Liver (tissue), 9 donors: ENCODE measurements around the gene APBA3. TPM values are rescaled to one million over a fixed set of nuclear protein-coding genes. Genes with fewer than 3 reads are reported as not detected.
A peak's percentile ranks its signal among the peaks of the same experiment; 100 is the strongest.

Experiments used
- DNase-seq: peaks from one replicate; pipeline ENCODE4 v3.0.0-alpha.2; 2017; ENCODE audit warnings: low spot score
- H3K27ac ChIP-seq, 2 donors: one replicate each; pipeline ENCODE4 v1.7.0; 2013; ENCODE audit warnings: inconsistent platforms in 2 of 2, low read length in 2 of 2, control low read depth in 1 of 2, low read depth in 1 of 2, mild to moderate bottlenecking in 1 of 2
- H3K27me3 ChIP-seq, 4 donors: one replicate each; pipeline versions ENCODE4 v1.6.1 to v1.7.0; 2013; ENCODE audit warnings: low read length in 3 of 4, inconsistent platforms in 1 of 4, mild to moderate bottlenecking in 1 of 4, moderate library complexity in 1 of 4; ENCODE audit not compliant: control insufficient read depth in 4 of 4, insufficient read depth in 4 of 4
- H3K36me3 ChIP-seq, 4 donors: one replicate each; pipeline versions ENCODE4 v1.6.1 to v1.7.0; 2013; ENCODE audit warnings: low read length in 3 of 4, mild to moderate bottlenecking in 3 of 4, low read depth in 1 of 4, moderate library complexity in 1 of 4; ENCODE audit not compliant: control insufficient read depth in 4 of 4, insufficient read depth in 3 of 4
- H3K4me1 ChIP-seq, 4 donors: one replicate each; pipeline versions ENCODE4 v1.6.1 to v1.7.0; 2013; ENCODE audit warnings: low read length in 3 of 4, mild to moderate bottlenecking in 3 of 4, moderate library complexity in 1 of 4; ENCODE audit not compliant: control insufficient read depth in 4 of 4, insufficient read depth in 4 of 4
- H3K4me3 ChIP-seq, 3 donors: one replicate each; pipeline versions ENCODE4 v1.6.1 to v1.7.0; 2013; ENCODE audit warnings: low read length in 3 of 3, control low read depth in 1 of 3, low read depth in 1 of 3, mild to moderate bottlenecking in 1 of 3
- H3K9ac ChIP-seq, 2 donors: one replicate each; pipeline ENCODE4 v1.7.0; 2013; ENCODE audit warnings: low read length in 2 of 2, mild to moderate bottlenecking in 2 of 2, moderate library complexity in 2 of 2, control low read depth in 1 of 2, low read depth in 1 of 2
- H3K9me3 ChIP-seq, 4 donors: one replicate each; pipeline versions ENCODE4 v1.6.1 to v1.7.0; 2013; ENCODE audit warnings: low read length in 3 of 4; ENCODE audit not compliant: control insufficient read depth in 4 of 4
- EGR1 ChIP-seq, 2 donors: IDR thresholded peaks; 2 replicates each; pipeline ENCODE4 v1.6.1; 2016 to 2018; ENCODE audit warnings: antibody characterized with exemption in 2 of 2, low read depth in 2 of 2
- FOXA2 ChIP-seq: IDR thresholded peaks from 2 replicates; pipeline ENCODE4 v1.6.1; 2016; ENCODE audit warnings: antibody characterized with exemption
- JUND ChIP-seq, 2 donors: IDR thresholded peaks; 2 replicates each; pipeline ENCODE4 v1.6.1; 2016; ENCODE audit warnings: antibody characterized with exemption in 2 of 2
- RAD21 ChIP-seq, 2 donors: IDR thresholded peaks; 2 replicates each; pipeline ENCODE4 v1.6.1; 2016; ENCODE audit warnings: antibody characterized with exemption in 2 of 2, mild to moderate bottlenecking in 2 of 2
- RXRA ChIP-seq, 2 donors: IDR thresholded peaks; 2 replicates each; pipeline ENCODE4 v1.6.1; 2017 to 2018; ENCODE audit warnings: antibody characterized with exemption in 2 of 2, mild to moderate bottlenecking in 1 of 2
- SP1 ChIP-seq: IDR thresholded peaks from 2 replicates; pipeline ENCODE4 v1.6.1; 2018; ENCODE audit warnings: antibody characterized with exemption, mild to moderate bottlenecking
- WGBS: extraction: QIAGEN DNeasy Blood & Tissue Kit; methylation state at CpG from one replicate; pipeline ENCODE4 v1.1.7; 2013; 5-methylcytosine and 5-hydroxymethylcytosine counted together
- polyA plus RNA-seq, 2 donors: library from polyadenylated mRNA; stranded (reverse) in 1 of 2; unstranded in 1 of 2; fragments of 200-250 nt in 1 of 2; fragments of >200 nt in 1 of 2; fragmentation: Nextera tagmentation in 1 of 2; extraction: Ambion mirVana in 1 of 2; gene quantifications; one replicate each; pipeline versions ENCODE4 v1.2.1 to v1.2.3, GENCODE V29; 2013 to 2015
- total RNA-seq, 2 donors: library from RNA; depleted of rRNA; stranded (reverse); fragments of >200 nt; gene quantifications; one replicate each; pipeline ENCODE4 v1.2.3, GENCODE V29; 2014
- TF ChIP-seq, protein P1 (sequence below): IDR thresholded peaks from 2 replicates; pipeline ENCODE4 v1.6.1; 2016; ENCODE audit warnings: antibody characterized with exemption
- TF ChIP-seq, protein P2 (sequence below): IDR thresholded peaks from 2 replicates; pipeline ENCODE4 v1.6.1; 2016; ENCODE audit warnings: antibody characterized with exemption, mild to moderate bottlenecking
- TF ChIP-seq, protein P3 (sequence below): IDR thresholded peaks from 2 replicates; pipeline ENCODE4 v1.6.1; 2016; ENCODE audit warnings: antibody characterized with exemption
- donor health status: healthy.
- donor health status: healthy.
- donor health status: healthy.
- donor health status: healthy.
- donor health status: healthy.

APBA3 gene
- total and polyA plus RNA-seq, 4 donors: 6.4 to 24.3 (median 10.7) TPM

DNA sequence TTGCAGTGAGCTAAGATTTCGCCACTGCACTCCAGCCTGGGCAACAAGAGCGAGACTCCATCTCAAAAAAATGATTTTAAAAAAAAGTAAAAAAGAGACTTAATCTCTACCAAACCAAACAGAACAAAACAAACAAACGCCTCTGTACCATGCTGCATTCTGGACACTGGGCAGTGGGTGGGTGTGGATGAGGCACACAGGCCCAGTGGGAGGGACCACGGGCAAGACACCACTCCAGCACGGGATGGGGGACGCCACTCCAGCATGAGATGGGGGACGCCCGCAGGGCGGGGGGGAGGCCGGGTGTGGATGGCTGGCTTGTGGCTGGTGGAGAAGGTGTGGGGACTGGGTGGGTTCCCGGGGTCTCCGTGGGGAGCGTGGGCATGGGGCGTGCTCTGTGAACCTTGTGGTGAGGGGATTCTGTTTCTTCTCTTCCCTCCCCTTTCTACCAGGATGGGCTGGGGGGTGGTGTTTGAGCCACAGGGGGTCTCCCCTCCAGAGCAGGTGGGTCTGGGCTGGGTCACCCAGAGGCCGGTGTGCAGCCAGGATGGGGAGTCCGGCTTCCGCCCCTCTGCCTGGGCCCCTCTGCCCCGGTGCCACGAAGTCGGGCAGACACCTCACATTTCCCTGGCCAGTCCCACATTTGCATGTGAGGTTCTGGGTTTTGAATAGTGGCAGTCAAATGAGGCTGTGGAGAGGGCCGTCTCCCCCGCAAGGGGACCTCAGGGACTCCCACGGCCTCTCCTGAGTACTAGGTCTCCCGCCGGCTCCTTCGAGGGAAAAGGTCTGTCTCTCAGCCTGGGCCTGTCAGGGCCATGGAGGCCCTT is 48.6 kb upstream of the APBA3 start:
- no peaks in the 10 kb centered on the region for H3K27me3 ChIP-seq
- H3K4me1 ChIP-seq: peaks cover 0 to 10% (median 5%) of the 10 kb centered on the region in 4 donors
- peak overlapping the region in 1 of 2 donors; percentile 20 for H3K27ac ChIP-seq
- no peak overlapping the region for H3K4me3 ChIP-seq
- no peak overlapping the region for H3K9ac ChIP-seq
- WGBS: 82% methylated on average over 26 of the region's 26 CpGs
- TF ChIP-seq RXRA (IDR thresholded peaks at IDR 0.05) (no peak), EGR1 (IDR thresholded peaks at IDR 0.05; ENCODE audit: low read depth in 2 of 2) (no peak), SP1 (no peak), JUND (IDR thresholded peaks at IDR 0.05) (no peak), FOXA2 (no peak)
- TF ChIP-seq, protein P1, sequence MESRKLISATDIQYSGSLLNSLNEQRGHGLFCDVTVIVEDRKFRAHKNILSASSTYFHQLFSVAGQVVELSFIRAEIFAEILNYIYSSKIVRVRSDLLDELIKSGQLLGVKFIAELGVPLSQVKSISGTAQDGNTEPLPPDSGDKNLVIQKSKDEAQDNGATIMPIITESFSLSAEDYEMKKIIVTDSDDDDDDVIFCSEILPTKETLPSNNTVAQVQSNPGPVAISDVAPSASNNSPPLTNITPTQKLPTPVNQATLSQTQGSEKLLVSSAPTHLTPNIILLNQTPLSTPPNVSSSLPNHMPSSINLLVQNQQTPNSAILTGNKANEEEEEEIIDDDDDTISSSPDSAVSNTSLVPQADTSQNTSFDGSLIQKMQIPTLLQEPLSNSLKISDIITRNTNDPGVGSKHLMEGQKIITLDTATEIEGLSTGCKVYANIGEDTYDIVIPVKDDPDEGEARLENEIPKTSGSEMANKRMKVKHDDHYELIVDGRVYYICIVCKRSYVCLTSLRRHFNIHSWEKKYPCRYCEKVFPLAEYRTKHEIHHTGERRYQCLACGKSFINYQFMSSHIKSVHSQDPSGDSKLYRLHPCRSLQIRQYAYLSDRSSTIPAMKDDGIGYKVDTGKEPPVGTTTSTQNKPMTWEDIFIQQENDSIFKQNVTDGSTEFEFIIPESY: no peak
- TF ChIP-seq, protein P2, sequence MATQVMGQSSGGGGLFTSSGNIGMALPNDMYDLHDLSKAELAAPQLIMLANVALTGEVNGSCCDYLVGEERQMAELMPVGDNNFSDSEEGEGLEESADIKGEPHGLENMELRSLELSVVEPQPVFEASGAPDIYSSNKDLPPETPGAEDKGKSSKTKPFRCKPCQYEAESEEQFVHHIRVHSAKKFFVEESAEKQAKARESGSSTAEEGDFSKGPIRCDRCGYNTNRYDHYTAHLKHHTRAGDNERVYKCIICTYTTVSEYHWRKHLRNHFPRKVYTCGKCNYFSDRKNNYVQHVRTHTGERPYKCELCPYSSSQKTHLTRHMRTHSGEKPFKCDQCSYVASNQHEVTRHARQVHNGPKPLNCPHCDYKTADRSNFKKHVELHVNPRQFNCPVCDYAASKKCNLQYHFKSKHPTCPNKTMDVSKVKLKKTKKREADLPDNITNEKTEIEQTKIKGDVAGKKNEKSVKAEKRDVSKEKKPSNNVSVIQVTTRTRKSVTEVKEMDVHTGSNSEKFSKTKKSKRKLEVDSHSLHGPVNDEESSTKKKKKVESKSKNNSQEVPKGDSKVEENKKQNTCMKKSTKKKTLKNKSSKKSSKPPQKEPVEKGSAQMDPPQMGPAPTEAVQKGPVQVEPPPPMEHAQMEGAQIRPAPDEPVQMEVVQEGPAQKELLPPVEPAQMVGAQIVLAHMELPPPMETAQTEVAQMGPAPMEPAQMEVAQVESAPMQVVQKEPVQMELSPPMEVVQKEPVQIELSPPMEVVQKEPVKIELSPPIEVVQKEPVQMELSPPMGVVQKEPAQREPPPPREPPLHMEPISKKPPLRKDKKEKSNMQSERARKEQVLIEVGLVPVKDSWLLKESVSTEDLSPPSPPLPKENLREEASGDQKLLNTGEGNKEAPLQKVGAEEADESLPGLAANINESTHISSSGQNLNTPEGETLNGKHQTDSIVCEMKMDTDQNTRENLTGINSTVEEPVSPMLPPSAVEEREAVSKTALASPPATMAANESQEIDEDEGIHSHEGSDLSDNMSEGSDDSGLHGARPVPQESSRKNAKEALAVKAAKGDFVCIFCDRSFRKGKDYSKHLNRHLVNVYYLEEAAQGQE: no peak
- TF ChIP-seq, protein P3, sequence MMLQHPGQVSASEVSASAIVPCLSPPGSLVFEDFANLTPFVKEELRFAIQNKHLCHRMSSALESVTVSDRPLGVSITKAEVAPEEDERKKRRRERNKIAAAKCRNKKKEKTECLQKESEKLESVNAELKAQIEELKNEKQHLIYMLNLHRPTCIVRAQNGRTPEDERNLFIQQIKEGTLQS: no peak
- H3K9me3 ChIP-seq: no peaks in the 10 kb centered on the region
- H3K36me3 ChIP-seq: no peaks in the 10 kb centered on the region
- no peak for DNase-seq

DNA sequence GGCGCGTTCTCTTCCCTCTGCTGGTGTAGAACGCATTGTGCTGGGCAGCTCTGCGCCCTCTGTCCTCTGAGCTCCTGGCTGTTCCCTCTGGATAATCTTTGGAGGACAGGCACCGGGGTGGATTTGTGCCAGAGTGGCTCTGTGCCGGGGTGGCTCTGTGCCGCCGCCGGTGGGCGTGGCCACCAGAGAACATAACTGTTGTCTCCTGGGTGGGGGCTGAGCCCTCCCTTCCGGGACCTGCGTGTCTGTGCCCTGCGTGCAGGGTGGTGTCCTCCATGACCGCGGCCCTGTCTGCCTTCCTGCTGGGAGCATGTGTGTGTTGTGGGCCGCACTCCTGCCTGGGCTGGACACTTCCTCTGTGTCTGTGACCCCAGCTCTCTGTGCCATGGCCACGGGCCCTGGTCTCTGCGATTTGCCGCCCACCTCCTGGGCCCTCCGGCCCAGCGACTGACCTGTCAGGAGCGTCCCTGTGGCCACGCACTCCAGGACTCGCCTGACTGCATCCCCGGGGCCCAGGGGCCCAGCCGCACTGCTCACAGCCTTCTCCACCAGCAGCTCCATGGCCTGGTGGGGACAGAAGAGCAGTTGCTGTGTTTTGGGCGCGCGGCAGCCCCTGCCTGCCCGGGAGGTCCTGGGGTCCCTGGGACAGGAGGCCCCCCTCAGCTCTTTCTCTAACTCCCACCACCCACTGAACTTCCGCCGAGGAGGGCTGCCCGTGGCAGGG is 47.1 kb upstream of the APBA3 start:
- Histone ChIP-seq H3K9ac (no peak overlapping the region), H3K4me1 (peaks cover 0 to 10% (median 4%) of the 10 kb centered on the region in 4 donors), H3K27ac (no peak overlapping the region), H3K36me3 (no peaks in the 10 kb centered on the region), H3K4me3 (no peak overlapping the region), H3K9me3 (no peaks in the 10 kb centered on the region), H3K27me3 (no peaks in the 10 kb centered on the region)
- no peak for DNase-seq
- TF ChIP-seq SP1: no peak
- TF ChIP-seq RAD21 (IDR thresholded peaks at IDR 0.05): no peak
- WGBS: 79% methylated on average over 33 of the region's 33 CpGs
